SK-N-SH (cell line): Measurements from ENCODE around the gene KRT6A.

ENCODE experiments used
- CTCF ChIP-seq: fragments of 200-600 bp; sonication (generic); IDR thresholded peaks from 2 replicates; pipeline ENCODE4 v1.6.1; 2017; ENCODE audit warnings: antibody characterized with exemption, mild to moderate bottlenecking, moderate library complexity
- EP300 ChIP-seq, 2 experiments: IDR thresholded peaks; 2 replicates each; pipeline versions ENCODE4 v1.4.0 to v1.6.1; 2012; ENCODE audit warnings: borderline replicate concordance in 1 of 2, low read depth in 1 of 2, low read length in 1 of 2
- POLR2AphosphoS5 ChIP-seq: IDR thresholded peaks from 2 replicates; pipeline ENCODE4 v1.6.1; 2012; ENCODE audit warnings: low read depth, low read length
- REST ChIP-seq: IDR thresholded peaks from 2 replicates; pipeline ENCODE4 v1.6.1; 2012; ENCODE audit warnings: mild to moderate bottlenecking, low read depth, low read length, moderate library complexity
- YY1 ChIP-seq: IDR thresholded peaks from 2 replicates; pipeline ENCODE4 v1.4.0; 2012; ENCODE audit warnings: low read depth, mild to moderate bottlenecking

GRCh38 chr12:52539083-52539820 lies 46.2 kb upstream of the KRT6A start:
- TF ChIP-seq CTCF (no peak), REST (no peak), POLR2AphosphoS5 (no peak), YY1 (no peak), EP300 (IDR thresholded peaks at IDR 0.05; ENCODE audit: borderline replicate concordance in 1 of 2, low read depth in 1 of 2, low read length in 1 of 2) (no peak)
